Raji (cell line): ENCODE data around the gene KIF1B.

Experiments
- POLR2A ChIP-seq: IDR thresholded peaks from 2 replicates; pipeline ENCODE4 v1.6.1; 2011; ENCODE audit warnings: low read depth, low read length, control low read depth; ENCODE audit not compliant: insufficient read depth

KIF1B gene

DNA sequence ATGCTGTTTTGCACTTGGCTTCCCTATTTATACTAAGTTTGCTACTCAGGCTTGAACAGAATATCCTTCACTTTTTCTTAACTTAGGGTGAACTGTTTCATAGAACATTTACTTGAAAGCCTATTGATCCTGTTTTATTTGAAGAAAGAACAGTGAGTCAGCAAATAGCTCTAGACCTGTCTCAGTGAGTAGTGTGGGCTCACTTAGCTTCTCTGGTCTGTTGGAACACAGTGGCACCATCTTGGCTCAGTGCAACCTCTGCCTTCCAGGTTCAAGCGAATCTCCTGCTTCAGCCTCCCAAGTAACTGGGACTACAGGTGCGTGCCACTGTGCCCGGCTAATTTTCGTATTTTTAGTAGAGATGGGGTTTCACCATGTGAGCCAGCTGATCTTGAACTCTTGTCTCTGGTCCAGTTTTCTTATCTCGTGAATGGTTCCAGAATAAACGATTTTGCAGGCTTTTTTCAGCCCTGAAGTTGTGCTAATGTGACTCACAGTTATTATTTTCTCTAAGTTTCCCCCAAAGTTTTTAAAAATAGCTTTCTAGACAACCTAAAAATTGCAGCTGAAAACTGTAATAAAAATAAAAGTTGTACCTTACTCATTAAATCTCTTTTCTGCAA is 76.8 kb downstream of the KIF1B start:
- no peak for TF ChIP-seq POLR2A

DNA sequence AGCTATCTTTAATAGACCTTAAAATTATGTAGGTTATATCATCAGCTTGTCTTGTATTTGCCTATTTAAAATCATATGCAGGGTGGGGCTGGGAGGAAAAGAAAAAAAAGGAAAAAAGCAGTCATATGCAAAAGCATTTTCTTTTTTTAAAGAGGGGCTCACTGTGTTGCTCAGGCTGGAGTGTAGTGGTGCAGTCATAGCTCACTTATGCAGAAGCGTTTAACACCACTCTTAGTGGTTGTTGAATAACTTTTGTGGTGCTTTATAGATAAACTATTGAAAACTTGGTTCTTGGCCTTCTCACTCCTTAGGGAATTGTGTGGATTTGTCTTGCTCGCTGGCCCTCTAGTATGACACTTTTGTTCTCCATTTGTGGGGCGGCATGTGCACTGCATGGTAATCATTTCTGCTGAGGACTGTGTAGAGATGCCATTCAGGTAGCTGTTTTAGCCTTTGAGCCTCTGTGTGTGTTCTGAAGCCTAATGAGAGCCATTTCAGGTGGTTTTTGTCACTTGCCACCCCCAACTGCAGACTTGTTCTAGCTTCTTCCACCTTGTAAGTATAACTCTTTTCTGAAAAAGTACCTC is 77.8 kb downstream of the KIF1B start:
- TF ChIP-seq POLR2A = no peak

DNA sequence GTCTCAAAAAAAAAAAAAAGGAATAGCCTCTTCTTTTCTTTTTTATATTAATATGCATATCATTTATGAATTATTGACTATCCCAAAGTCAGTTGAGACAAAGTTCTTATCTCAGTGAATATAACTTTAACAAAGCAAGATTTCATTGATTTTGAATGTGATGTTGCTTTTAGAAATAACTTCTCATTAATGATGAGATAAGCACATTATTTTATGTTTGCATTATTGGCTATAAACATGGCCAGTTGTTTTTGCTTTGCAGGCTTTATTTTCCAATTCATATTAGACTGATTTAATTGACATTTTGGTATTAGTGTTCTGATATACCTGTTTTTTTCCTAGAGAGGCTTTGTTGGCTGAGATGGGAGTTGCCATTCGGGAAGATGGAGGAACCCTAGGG is 81.3 kb downstream of the KIF1B start:
- TF ChIP-seq POLR2A = no peak

GRCh38 chr1:10292188-10292587 is 81.8 kb downstream of the KIF1B start:
- no peak for TF ChIP-seq POLR2A

DNA sequence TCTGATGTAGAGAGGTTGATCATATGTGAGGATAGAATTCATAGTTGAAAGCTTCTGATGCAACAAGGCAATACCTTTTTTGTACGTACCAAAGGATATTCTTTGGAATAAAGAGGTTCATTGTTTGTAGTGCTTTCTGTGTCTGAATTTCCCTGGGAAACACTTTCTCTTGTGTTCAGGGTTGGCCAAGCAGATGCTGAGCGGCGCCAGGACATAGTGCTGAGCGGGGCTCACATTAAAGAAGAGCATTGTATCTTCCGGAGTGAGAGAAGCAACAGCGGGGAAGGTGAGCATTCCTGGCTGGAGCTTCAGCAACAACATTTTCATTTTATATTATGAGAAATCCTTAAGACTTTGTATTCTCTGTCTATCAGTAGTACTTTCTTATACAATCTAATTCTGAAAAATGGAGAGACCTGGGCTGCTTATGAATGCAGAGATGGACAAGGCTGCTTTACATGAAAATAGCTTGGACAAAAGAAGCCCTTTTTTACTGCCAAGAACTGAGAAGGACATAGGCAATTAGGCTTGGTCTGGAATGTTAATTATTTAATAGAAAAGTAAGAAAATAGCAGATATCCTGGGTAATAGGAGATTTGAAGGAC is 85.2 kb downstream of the KIF1B start:
- no peak for TF ChIP-seq POLR2A

DNA sequence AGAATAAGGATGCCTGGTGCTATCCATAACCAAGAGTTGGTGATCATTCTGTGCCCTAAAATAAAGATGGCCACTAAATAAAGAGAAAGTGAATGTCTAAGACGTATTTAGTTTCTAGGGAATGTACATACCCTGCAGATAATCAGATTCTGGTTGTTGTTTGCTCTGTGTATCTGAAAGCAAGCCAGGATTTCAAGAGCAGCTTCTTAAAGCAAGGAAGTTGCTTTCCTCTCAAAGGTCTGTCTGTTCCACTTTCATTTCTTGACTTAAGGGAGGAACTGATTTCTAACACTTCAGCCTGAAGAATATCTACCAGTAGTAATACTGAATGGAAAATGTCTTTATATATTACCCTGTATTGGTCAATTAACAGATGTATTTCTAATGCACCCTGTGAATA is 88.8 kb downstream of the KIF1B start:
- TF ChIP-seq POLR2A = no peak

GRCh38 chr1:10302416-10302815 is 92.0 kb downstream of the KIF1B start:
- no peak for TF ChIP-seq POLR2A

DNA sequence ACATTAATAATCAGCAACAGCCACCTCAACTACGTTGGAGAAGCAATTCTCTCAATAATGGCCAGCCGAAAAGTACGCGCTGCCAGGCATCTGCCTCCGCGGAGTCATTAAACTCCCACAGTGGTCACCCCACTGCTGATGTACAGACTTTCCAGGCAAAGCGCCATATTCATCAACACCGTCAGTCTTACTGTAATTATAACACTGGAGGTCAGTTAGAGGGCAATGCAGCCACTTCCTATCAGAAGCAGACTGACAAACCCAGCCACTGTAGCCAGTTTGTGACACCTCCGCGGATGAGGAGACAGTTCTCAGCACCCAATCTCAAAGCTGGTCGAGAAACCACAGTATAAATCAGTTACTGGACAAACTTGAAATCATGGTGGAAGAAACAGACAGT is 93.9 kb downstream of the KIF1B start:
- no peak for TF ChIP-seq POLR2A

- no peak for TF ChIP-seq POLR2A
These were observed 96.1 kb downstream of the KIF1B start for GRCh38 chr1:10306435-10306834.

GRCh38 chr1:10308001-10308400 is 97.6 kb downstream of the KIF1B start:
- TF ChIP-seq POLR2A = no peak

- no peak for TF ChIP-seq POLR2A
These were observed 99.1 kb downstream of the KIF1B start for GRCh38 chr1:10309243-10310011.

- no peak for TF ChIP-seq POLR2A
These were observed 106.4 kb downstream of the KIF1B start for GRCh38 chr1:10316752-10317151.

DNA sequence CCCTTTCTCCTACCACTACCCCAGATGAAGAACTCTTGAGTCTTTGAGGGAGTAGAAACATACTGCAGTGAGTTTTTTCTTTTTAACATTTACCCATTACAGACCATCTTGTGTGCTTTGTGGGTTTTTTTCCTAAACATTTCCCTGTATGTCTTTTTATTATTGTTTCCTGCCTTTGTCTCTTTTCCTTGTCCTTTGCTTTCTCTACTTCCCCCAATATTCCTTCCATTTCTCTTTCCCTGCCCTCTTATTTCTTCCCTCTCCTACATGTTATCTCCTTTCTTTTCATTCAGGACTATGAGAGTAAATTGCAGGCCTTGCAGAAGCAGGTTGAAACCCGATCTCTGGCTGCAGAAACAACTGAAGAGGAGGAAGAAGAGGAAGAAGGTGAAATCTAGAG is 109.4 kb downstream of the KIF1B start:
- no peak for TF ChIP-seq POLR2A

DNA sequence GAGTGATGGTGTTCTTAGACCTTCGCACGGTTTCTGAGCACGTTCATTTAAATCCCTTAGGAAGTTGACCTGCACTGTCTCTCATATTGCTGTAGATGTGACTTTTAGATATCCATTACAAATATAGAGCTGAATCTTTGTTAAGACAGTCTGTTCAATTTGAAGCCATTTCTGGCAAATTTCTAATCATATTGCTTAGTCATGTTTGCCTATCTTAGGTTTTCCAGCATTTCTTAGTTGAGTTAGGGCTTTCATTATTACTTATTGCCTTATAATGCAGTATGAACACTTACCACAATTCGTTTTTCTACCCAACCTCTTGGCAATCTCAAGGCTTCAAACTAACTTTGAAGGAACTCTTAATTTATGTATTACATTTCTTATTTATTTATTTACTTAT is 110.0 kb downstream of the KIF1B start:
- no peak for TF ChIP-seq POLR2A

DNA sequence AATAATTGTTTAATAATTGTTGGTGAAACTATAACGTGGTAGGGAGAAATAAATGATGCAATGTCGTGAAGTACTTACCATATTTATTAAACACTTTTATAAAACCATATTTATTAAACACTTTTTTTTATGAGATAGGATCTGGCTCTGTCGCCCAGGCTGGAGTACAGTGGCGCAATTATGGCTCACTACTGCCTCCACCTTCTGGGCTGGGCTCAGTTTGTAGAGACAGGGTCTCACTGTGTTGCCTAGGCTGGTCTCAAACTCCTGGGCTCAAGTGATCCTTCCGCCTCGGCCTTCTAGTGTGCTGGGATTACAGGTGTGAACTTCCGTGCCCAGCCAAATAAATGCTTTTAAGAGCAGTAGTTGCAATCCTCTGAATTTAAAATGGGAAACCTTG is 112.5 kb downstream of the KIF1B start:
- TF ChIP-seq POLR2A = no peak

- TF ChIP-seq POLR2A = no peak
These were observed 114.3 kb downstream of the KIF1B start for GRCh38 chr1:10324627-10325026.
